HG02938 (cell line): ENCODE data around the gene DNAH1.

Source experiments
- ATAC-seq: cut with Tn5 transposase; IDR thresholded peaks from one replicate; pipeline ENCODE4 v1.9.1; 2021; ENCODE audit warnings: mild to moderate bottlenecking, moderate library complexity; ENCODE audit not compliant: unreplicated experiment

Gene DNAH1

DNA sequence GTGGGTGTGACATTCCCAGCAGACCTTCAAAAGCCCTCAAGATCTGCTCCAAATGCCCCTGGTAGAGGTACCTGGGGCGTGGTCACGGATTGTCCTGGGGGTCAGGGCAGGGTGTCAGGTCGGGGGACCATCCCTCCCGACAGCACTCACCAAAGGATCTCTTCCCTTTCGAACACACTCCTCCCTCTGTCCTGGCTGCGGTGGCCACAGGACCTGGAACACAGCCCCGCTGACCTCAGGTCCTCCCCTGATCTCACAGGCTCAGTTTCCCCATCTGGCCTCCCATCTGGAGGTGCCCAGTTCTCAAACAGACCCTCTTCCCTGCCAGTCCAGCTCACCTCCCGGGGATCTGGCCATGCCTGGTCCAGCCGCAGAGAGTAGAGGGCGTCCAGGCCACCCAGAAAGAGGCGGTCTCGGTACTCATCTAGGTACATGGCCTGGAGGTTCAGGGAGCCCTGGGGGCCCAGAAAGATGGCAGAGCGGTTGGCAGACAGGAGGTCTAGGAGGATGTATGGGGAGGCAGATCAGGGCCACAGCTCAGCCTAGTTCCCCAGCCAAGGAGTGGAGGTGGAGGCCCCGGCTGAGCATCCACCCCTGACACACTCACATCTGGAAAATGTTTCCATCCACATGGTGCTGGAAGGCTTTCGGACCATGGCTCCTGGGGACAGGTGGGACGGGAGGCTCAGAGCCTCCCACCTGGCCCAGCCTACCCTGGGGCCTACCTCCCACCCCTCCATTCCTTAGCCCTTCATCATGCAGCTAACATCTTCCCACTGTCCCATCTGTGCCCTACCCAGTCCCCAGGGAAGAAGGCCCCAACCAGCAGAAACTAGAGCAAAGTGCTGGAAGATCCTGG lies 126.5 kb downstream of the DNAH1 start:
- no peak for ATAC-seq

DNA sequence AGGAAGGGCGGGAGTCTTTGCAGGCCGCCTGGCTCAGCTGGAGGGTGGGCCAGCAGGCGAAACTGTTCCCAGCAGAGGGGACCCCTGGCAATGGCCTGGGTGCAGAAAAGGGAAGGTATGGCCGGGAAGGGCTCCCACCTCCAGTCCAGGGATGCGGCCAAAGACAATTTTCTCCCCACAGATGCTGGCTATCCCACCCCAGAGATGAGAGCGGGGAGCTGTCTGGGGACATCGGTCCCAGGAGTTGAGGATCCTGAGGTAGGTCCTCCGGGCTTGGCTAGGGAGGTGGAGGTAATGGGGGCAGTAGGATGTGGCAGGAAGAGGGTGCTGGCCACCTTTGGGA lies 127.1 kb downstream of the DNAH1 start:
- ATAC-seq = no peak

DNA sequence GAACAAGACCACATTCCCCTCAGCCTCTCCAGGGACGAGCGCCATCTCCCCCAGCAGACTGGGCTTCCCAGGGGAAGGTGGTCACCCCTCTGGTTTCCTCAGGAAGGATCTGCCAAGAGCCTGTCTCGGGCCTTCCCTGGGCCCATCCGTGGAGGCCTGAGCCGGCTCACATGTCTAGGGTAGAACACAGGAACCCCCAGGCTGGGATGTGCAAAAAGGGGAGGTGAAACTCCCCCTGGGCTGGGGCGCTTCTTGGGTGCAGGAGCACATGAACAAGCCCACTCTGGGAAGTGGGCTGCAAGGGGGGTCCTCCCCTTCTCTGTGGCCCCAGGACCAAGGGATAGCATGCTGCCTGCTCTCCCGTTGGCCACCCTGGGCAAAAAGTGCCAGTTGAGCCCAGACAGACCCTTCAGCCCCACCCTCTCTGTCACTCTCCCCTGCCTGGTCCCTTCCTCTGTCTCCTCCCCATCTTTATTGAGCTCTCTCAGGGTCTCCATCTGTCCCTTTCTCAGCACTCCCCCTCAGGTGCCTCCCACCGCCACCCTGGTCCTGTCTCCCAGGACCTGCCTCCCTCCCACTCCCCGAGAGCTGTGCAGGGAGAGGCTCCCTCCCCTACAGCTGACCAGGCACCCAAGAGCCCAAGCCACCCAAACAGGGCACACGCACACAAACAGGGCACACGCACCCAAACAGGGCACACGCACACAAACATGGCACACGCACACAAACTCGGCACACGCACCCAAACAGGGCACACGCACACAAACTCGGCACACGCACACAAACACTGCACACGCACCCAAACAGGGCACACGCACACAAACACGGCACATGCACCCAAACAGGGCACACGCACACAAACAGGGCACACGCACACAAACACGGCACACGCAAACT lies 127.9 kb downstream of the DNAH1 start:
- ATAC-seq = no peak

DNA sequence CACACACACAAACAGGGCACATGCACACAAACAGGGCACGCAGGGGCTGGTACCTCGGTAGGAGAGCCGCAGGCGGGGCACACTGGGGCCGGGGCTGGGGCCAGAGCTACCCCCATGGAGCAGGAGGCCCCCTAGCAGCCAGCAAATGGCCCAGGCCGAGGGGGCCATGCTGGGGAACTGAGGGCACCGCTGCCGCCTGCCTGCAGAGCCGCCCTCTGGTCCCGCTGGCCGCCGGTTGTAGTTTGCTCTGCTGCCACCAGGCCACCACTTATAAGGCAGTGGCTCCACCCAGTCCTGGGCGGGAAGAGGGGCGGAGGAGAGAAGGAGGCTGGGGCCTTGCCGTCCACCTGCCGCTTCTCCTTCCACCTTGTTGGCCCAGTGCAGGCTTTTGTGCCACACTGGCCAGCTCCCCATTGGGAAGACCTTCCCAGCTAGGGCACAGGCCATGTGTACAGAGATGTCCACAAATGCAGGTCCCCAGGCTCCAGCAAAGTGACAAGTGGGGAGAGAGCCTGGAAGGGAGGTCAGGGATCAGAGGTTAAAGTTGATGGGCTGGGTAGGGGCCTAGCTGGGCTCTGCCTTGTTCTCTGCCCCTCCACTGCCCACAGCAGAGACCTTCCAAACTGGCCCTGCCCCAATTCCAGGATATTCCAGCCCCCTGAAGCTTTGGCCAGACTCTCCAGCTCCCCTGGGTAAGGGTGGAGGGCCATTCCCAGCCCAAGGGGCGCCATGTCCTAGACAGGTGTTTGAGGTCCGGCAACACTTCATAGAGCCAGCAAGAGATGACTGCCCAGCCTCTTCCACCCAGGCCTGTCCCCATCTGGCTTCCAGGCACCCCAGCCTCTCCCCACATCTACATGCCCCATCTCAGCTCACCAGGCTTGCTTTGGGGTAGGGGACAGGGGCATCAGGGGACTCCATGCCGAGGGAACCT lies 129.0 kb downstream of the DNAH1 start, which contains the start of gene SEMA3G:
Gene SEMA3G (minus strand): TSS at position 244 of the 934 bp plus-strand sequence. CDS start 76 bp downstream, at position 168.
- peak; percentile 70 for ATAC-seq

DNA sequence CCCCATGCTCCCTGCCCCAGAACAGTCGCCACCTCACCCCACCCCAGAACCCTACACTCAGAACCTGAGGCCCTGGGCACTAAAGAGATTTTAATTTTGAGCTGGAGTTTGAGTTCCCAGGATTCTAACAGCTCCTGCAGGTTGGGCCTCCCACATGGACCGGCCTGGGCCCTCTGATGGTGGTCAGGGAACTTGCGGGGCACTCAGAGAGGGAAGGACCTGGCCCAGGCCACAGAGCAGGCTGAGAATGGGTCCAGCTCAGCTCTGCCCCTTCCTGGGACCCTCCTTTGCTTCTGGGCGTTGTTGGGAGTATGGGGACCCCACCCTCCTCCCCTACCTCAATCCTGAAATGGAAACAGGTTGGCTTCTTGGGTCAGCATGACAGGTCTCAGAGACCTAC lies 129.9 kb downstream of the DNAH1 start:
- ATAC-seq = no peak

DNA sequence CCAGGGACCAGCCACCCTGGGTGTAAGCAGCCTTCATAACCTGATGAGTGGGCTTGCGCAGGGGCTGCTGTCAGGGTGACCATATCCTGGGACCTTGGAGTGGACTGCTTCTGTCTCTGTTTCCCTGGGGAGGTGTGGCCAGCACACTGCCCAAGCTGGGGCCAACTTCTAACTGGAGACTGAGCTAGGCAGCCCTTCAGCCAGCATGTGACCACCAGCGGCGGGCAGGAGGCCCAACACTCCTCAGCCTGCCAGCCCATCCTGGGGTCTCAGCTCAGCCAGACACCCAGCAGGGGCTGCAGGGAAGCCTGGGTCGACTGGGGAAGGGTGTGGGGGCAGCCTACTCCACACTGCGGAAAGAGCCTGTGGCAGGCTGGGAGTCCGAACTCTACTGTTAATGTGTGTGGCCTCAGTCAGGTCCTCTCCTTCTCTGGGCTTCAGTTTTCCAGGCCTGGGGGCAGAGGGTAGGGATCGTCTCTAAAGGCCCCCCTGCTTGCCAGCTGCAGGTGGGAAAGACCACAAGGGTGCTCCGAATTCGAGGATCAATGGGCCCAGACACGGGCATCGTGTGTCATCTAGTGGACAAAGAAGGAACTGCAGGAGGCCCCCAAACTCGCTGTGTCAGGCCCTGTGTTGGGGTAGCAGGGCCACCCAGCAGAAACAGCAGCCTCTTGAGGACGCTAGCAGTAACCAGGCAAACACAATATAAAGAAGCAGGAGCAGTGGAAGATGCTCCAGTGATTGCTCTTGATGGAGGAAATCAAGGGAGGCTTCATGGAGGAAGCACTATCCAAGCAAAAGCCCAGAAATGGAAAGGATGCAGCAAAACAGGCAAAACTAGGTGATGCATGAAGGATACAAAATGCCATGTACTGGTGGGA lies 130.8 kb downstream of the DNAH1 start:
- ATAC-seq = no peak

DNA sequence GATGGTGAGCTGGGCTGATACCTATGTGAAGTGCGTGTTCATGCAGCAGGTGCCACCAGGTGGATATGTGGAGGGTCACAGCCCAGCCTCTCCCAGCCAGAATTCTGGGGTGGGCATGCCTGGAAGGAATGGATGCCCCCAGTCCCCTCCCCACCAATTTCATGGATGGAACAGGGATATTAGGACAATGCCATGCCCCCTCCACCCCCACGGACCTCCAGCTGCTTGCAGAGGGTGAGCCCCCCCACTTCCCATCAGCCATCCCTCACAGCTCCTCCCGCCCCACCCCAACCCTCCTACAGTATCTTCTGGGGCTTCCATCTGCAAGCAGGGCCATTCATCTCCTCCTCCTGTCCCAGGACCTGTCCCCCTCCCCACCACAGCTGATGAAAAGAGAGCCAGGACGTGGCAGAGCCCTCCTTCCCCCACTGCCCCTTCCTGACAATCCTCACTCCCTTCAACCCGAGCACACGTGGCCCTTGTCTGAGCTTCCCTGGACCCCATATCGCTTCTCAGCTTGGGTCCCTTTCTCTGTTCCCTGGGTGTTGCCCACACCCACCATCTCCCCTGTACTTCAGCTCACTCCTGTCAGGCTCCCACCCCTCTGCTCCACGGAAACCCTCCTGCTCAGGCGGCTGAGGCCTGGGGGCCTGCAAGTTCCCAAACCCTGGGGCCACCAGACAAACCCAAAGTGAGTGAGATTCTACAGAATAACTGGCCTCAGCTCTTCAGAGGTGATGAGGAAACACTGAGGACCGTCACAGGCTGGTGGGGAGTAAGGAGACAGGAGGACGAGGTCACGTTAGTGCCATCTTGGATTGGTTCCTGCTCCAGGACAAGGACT lies 131.6 kb downstream of the DNAH1 start:
- ATAC-seq = no peak
